Osteocyte (in vitro differentiated cells): ENCODE data around the gene MYH9. TPM values are rescaled to one million over a fixed set of nuclear protein-coding genes. Genes with fewer than 3 reads are reported as not detected.
"Not testable (repeated sequence)": the region's sequence is repeated elsewhere in the genome, so short reads cannot be mapped to it uniquely, and the experiment has no call there.

ENCODE experiments used
- DNase-seq: peaks from one replicate; pipeline ENCODE4 v3.0.0; 2021; ENCODE audit warnings: mixed read lengths; ENCODE audit not compliant: unreplicated experiment; ENCODE audit errors: extremely low spot score
- H3K27ac Mint-ChIP-seq: one replicate; pipeline ENCODE4 v1.8.0; 2021; ENCODE audit warnings: mild to moderate bottlenecking, mixed read lengths; ENCODE audit not compliant: unreplicated experiment
- H3K27me3 Mint-ChIP-seq: one replicate; pipeline ENCODE4 v1.8.0; 2021; ENCODE audit warnings: mixed read lengths; ENCODE audit not compliant: unreplicated experiment
- H3K36me3 Mint-ChIP-seq: one replicate; pipeline ENCODE4 v1.8.0; 2021; ENCODE audit warnings: mixed read lengths; ENCODE audit not compliant: unreplicated experiment
- H3K4me1 Mint-ChIP-seq: one replicate; pipeline ENCODE4 v1.8.0; 2021; ENCODE audit warnings: mixed read lengths; ENCODE audit not compliant: unreplicated experiment
- H3K4me3 Mint-ChIP-seq: one replicate; pipeline ENCODE4 v1.8.0; 2021; ENCODE audit warnings: mild to moderate bottlenecking, moderate library complexity, mixed read lengths; ENCODE audit not compliant: unreplicated experiment
- H3K9me3 Mint-ChIP-seq: one replicate; pipeline ENCODE4 v1.8.0; 2021; ENCODE audit warnings: mixed read lengths; ENCODE audit not compliant: unreplicated experiment
- total RNA-seq: library from RNA; stranded (reverse); gene quantifications from 2 replicates; pipeline ENCODE4 v1.2.1, GENCODE V29; 2021
- TF ChIP-seq, protein P1 (sequence below): fragments of 200-600 bp; sonication (generic); IDR thresholded peaks from 2 replicates; pipeline ENCODE4 v1.5.0; 2021; ENCODE audit warnings: antibody characterized with exemption, mild to moderate bottlenecking, moderate library complexity

The MYH9 gene
- total RNA-seq, 1 donor from 2014 or later, result 938 TPM

DNA sequence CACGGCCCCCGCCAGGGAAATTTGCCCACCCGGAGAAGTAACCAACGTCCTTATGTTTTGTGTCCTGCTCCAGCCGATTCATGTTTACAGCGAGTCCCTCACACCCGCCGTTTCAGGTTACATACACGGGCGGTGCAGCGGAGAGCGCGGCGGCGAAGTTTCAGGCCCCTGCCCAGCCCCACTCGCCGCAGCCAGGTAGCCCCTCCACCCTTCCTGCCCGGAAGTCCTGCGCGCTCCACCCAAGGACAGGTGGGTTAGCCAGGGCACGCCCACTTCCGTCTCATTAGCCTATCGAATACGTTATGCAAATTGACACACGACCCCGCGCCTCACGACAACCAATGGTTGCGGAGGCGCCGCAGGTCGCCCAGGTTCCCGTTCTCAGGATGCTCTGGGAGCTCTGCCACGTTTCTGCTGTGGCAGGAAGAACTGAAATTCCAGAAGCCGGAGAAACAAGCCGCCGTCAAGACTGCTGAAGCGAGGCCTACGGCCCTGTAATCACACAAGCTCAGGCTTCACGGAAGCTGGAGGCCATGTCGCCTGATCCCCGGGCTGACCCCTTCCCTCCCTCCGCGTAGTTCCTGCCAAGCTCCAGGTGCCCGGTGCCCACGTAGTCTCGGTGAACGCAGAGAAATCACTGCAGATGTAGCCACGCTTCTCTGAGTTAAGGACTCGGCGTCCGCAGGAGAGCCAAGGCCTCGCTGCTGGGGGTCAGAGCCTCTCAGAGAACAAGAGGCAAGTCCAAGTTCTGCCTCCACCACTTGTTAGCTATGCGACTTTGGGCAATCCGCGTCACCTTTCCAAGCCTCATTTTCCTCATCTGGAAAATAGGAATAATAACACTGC, 22.4 kb upstream of the MYH9 start:
- Mint-ChIP-seq H3K36me3 (no peaks in the 10 kb centered on the region), H3K9me3 (no peaks in the 10 kb centered on the region), H3K27me3 (no peaks in the 10 kb centered on the region), H3K27ac (peak overlapping the region; percentile 47), H3K4me3 (peak overlapping the region; percentile 35), H3K4me1 (peaks cover 15% of the 10 kb centered on the region)
- TF ChIP-seq, protein P1, sequence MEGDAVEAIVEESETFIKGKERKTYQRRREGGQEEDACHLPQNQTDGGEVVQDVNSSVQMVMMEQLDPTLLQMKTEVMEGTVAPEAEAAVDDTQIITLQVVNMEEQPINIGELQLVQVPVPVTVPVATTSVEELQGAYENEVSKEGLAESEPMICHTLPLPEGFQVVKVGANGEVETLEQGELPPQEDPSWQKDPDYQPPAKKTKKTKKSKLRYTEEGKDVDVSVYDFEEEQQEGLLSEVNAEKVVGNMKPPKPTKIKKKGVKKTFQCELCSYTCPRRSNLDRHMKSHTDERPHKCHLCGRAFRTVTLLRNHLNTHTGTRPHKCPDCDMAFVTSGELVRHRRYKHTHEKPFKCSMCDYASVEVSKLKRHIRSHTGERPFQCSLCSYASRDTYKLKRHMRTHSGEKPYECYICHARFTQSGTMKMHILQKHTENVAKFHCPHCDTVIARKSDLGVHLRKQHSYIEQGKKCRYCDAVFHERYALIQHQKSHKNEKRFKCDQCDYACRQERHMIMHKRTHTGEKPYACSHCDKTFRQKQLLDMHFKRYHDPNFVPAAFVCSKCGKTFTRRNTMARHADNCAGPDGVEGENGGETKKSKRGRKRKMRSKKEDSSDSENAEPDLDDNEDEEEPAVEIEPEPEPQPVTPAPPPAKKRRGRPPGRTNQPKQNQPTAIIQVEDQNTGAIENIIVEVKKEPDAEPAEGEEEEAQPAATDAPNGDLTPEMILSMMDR, result no peak
- no peak for DNase-seq

DNA sequence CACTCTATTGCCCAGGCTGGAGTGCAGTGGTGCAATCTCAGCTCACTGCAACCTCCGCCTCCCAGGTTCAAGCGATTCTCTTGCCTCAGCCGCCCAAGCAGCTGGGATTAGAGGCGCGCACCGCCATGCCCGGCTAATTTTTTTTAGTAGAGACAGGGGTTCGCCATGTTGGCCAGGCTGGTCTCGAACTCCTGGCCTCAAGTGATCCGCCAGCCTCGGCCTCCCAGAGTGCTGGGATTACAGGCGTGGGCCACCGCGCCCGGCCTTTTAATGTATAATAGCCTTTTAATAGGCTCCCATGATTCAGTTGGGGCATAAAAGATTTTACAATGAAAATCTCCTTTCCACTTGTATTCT, 21.8 kb upstream of the MYH9 start:
- not testable (repeated sequence) for H3K4me3 Mint-ChIP-seq, H3K27me3 Mint-ChIP-seq, H3K27ac Mint-ChIP-seq, H3K36me3 Mint-ChIP-seq, DNase-seq, H3K9me3 Mint-ChIP-seq
- peaks cover 15% of the 10 kb centered on the region for H3K4me1 Mint-ChIP-seq

DNA sequence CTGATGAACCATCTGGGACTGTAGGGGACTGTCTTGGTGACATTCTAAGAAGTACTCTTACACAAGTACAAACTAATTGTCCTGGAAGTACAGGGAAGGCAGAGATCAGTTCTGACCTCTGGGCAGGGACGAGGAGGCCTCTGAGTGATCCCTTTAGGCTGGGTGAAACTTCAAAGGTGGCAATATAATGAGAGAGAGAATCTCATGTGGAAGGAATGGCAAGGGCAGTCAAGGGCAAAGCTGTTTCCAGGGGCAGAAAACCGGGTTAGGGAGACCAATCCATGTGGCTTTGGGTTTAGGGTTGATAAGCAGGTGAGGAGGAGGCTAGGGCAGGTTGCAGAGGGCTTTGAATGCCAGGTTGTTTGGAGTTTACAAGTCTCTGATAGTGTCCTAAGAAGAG, 21.3 kb upstream of the MYH9 start:
- TF ChIP-seq, protein P1, result no peak
- H3K4me3 Mint-ChIP-seq, result no peak overlapping the region
- no peak overlapping the region for H3K27ac Mint-ChIP-seq
- H3K9me3 Mint-ChIP-seq, result no peaks in the 10 kb centered on the region
- peaks cover 15% of the 10 kb centered on the region for H3K4me1 Mint-ChIP-seq
- no peak for DNase-seq
- H3K36me3 Mint-ChIP-seq, result no peaks in the 10 kb centered on the region
- no peaks in the 10 kb centered on the region for H3K27me3 Mint-ChIP-seq

DNA sequence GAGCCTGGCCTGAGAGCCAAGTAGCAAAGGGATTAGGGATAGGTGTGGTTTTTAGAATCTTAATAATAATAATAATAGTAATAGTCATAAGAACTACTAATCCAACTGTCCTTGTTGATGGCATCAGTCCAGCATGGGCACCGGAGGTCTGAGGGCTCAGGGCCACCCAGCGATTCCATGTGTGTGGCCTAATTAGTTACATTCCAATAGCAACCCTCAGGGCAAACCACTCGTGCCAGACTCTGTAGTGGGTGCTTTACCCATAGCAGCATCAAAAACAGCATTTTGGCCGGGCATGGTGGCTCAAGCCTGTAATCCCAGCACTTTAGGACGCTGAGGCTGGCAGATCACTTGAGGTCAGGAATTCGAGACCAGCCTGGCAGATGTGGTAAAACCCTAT, 19.0 kb upstream of the MYH9 start:
- no peak overlapping the region for H3K4me3 Mint-ChIP-seq
- no peaks in the 10 kb centered on the region for H3K27me3 Mint-ChIP-seq
- DNase-seq, result no peak
- H3K9me3 Mint-ChIP-seq, result no peaks in the 10 kb centered on the region
- no peak overlapping the region for H3K27ac Mint-ChIP-seq
- TF ChIP-seq, protein P1, result no peak
- peaks cover 12% of the 10 kb centered on the region for H3K4me1 Mint-ChIP-seq
- H3K36me3 Mint-ChIP-seq, result no peaks in the 10 kb centered on the region

DNA sequence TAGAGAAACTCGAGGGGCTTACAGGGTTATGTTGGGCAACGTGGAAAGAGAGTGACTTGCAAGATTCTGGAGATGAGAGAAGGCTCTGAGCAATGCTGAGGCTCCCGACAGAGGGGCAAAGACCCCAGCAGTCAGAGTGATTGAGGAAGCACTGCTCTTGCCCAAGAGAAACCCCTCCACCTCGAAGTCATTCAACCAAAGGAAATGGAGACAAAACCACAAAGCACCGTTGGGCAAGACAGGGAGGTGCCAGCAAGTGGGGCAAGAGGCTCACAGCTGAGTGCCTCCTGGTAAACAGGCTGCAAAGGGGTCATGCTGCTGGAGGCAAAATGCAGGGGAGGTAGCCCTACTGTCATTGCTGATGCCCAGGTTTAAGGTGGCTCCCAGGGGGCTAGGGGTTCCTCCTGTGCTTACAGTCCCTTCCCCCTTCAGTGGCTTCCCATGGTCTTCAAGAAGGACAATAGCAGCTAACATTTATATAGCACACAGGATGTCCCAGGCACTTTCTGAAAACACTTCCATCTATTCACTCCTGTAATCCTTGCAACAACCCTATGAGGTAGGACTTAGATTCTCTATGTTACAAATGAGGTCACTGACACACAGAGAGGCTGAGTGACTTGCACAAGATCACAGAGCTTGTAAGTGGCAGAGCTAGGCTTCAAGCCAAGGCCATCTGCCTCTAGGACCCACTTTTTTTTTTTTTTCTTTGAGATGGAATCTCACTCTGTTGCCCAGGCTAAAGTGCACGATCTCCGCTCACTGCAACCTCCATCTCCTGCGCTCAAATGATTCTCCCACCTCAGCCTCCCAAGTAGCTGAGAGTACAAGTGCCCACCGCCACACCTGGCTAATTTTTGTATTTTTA, 18.1 kb upstream of the MYH9 start:
- H3K4me1 Mint-ChIP-seq, result peaks cover 12% of the 10 kb centered on the region
- H3K4me3 Mint-ChIP-seq, result no peak overlapping the region
- no peaks in the 10 kb centered on the region for H3K36me3 Mint-ChIP-seq
- TF ChIP-seq, protein P1, result no peak
- H3K9me3 Mint-ChIP-seq, result no peaks in the 10 kb centered on the region
- no peaks in the 10 kb centered on the region for H3K27me3 Mint-ChIP-seq
- no peak for DNase-seq
- H3K27ac Mint-ChIP-seq, result no peak overlapping the region
